ENCODE data around the gene IGSF21.

IGSF21 gene

GRCh38 chr1:18279351-18280074 lies 171.9 kb downstream of the IGSF21 start:
- no peak for DNase-seq

GRCh38 chr1:18280956-18281355 lies 173.4 kb downstream of the IGSF21 start:
- DNase-seq: no peak

GRCh38 chr1:18282851-18283600 lies 175.4 kb downstream of the IGSF21 start:
- no peak for DNase-seq

DNA sequence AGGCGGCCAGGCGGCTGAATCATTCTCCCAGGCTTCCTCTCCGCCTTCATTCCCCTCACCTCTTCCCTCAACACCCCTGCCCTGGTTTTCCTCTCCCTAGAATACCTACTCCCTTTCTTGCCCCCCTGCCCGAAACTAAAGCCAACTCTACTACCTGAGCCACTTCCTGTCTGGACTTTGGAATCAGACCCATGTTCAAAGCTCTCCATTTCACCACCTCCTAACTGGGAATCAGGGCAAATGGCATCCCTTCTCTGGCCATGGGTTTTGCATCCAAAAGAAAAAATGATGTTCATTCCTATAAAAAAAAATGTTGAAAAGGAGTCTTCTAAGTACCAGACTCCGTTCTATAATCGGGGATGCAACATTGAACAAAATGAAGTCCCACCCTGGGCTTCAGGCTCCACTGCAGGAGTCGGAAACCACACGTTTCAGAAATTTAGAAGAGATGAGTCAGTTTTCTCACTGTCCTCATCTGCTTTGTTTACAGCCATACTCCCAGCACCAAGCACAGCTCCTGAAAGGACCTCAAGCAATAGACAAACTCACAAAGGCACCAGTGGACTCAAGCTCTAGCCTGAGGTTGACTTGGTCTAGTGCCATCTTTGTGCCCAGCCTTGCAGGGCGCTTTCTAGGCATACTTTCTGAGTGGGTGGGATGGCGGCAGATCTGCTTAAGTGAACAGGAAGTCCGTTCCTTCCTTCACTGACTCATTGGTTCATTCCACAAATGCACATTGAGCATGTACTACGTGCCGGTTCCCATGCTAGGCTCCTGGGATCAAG lies 176.2 kb downstream of the IGSF21 start:
- no peak for DNase-seq

DNA sequence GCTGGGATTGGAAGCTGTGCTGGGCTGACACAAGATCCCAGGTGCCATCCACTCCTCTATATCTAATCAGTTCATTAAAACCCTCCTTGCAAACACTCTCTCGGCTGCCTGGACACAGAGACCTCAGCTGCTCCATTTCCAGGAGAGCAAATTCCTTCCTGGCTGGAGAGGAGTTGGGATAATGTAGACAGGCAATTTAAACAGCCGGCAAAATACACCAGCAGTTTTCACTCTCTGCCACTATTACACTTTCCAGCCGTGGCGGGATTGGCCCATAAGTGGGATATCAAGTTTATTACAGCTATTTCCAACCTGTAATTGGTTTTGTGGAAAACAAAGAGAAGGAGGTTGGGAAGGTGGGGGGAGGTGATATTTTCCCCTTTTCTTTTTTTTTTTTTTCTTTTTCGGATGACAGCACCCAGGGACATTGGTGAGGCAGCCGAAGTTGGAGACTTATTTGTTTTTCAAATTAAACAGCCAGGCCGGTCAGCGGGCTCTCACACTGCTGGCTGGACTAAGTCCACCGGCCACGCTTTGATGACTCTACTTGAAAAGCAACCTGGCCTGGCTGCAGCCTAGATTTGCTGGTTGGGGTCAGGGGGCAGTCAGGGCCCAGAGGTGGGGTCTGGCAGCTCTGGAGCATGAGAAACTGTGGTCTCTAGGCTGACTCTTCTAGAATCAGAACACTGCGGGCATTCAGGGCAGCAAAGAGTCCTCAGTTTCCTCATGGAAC lies 177.4 kb downstream of the IGSF21 start:
- no peak for DNase-seq

DNA sequence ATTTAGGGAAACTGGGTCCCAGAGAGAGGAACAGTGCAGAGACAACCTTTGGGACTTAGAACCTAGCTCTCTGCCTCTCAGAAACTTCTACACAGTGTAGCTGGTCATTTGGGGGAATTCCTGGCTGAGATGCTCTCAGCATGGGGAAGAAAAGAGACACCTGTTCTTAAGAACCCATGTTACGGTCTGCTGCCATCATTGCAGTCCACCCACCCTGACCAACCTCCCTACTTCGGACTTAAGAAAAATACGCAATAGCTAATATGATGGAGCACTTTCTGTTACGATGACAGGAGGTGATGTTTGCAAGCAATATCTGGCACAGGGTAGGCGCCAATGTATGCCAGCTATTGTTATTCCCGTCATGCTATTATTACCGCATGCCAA lies 177.9 kb downstream of the IGSF21 start:
- DNase-seq: no peak

GRCh38 chr1:18288722-18289121 lies 181.1 kb downstream of the IGSF21 start:
- no peak for DNase-seq

DNA sequence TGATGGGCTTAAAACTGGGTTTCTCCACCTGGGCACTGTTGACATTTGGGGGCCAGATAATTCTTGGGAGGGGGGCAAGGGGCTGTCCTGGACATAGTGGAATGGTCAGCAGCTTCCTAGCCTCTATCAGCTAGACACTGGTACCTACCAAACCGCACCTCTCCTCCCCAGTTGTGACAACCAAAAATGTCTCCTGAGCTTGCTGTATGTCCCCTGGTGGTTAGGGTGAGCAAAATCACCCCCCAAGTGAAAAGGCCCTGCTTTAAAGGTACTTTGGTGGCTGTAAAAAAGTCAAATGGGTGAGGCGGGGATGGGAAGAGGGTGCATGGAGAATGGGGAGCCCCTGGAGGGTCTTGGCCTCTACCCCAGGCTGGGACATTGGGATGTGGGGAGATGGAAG lies 182.0 kb downstream of the IGSF21 start:
- no peak for DNase-seq

- no peak for DNase-seq
Observed at GRCh38 chr1:18290740-18291412, 183.3 kb downstream of the IGSF21 start.

DNA sequence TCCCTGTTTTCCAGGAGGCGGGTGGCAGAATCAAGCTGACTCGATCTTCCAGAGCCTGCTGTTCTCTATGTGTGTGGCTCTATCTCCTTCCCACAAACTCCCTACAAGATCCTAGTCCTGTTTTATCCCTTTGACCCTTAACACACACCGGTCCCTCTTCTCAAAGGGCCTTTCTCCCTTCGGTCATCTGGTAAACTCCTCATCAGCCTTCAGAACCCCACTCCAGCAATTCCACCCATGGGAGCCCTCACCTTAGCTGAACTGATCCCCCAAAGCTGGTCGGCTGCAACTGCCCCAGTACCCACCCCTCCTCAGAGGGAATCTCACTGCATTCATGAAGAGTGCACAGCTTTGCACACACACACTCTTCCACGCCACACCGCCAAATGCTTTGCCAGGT lies 184.9 kb downstream of the IGSF21 start:
- no peak for DNase-seq

- DNase-seq: no peak
Observed at GRCh38 chr1:18293291-18293690, 185.7 kb downstream of the IGSF21 start.

DNA sequence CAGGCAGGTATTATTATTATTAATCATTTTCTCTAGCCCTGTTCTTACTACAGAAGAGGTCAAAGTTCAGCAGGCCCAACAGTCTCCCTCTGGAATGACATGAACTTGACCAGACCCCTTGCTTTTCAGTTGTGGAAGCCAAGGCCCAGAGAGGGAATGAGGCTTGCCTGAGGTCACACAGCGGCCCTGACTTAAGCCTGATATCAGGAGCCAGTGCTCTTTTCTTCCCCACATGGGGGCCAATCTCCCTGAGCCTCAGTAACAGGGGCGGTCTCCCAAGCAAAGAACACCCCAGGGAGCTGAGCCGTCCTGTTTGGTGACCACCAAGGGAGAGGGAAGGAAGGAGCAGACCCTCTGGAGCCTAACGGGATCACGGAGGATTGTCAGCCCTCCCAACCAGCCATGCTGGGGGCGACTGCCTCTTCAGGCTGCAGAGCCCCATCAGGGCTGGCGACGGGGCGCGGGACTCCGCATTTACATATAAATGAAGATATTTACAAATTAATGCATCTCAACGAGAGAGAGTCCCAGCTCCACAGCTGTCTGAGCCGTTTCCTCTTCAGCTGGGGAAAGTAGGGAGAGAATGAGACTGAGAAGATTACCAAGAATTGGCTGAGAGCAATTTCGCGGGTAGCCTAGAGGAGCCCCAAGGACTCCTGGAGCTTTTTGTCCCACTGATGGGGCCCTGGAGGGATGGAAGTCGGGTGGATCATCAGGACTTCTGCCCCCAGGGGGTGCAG lies 187.0 kb downstream of the IGSF21 start:
- no peak for DNase-seq

DNA sequence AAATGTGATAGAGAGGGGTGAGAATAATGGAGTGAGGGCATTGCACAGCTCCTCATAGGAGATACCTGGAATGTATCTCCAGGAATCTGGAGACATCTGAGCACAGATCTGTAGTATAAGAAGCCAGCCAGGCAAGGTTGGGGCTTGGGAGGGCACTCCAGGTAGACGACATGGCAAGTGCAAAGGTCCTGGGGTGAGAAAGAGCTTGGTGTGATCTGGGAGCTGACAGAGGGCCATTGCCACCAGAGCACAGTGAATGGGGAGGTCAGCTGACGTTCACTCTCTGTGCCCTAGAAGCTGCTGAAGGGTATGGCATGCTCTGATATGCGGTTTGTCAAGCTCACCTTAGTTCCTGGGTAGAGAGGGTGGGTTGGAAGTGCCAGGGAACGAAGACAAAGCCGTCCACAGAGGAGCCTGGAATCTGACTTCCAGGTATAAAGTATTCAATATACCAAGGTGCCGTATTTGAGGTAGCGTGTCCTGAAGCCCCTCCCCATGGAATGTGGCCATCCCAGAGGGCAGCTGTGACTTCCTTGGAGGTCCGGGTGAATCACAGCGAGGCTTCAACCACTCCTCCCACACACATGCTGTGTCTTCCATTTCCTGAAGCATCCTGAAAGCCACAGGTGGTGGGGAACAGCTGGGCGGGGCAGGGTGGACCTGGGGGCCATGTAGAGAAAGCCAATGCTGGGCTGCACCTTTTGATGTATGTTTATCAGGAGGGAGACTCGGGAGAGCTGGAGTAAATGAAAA lies 190.5 kb downstream of the IGSF21 start:
- DNase-seq: no peak

DNA sequence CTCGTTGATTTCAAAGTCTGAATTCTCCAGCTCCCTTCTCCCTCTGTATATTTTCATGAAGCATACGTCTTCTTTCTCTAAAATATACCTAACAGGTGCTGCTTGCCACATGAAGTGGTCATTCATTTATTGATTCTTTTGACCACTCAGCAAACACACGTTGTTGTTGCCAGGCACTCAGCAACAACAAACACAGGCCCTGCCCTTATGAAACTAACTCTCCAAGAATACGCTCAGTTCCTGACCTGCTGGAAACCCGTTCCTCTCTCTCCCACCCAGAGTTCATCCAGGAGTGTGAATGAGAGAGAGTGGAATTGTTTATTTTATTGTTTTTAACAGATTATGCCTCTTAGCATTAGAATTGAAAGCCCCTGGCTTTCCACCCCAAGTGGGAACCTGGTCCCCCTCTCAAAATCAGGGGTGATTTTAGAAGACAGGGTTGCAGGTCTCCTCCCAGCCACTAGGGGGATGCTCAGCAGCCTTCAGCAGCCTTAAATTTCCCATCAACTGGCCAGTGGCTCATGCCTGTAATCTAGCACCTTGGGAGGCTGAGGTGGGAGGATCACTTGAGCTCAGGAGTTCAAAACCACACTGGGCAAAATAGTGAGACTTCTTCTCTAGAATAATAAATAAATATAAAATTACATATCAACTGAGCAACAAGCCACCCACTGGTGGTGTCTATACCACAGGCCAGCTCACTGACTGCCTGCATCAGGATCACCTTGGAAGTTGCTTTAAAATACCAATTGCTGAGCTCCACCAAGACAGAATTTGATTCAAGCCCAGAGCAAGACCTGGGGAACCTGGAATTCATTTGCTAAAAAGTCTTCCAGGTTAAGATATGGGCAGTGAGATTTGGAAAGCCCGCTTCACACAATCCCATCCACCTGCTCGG lies 192.1 kb downstream of the IGSF21 start:
- peak in 1 of 2 donors; percentile 24 for DNase-seq

- DNase-seq: no peak
Observed at GRCh38 chr1:18300376-18300775, 192.8 kb downstream of the IGSF21 start.

DNA sequence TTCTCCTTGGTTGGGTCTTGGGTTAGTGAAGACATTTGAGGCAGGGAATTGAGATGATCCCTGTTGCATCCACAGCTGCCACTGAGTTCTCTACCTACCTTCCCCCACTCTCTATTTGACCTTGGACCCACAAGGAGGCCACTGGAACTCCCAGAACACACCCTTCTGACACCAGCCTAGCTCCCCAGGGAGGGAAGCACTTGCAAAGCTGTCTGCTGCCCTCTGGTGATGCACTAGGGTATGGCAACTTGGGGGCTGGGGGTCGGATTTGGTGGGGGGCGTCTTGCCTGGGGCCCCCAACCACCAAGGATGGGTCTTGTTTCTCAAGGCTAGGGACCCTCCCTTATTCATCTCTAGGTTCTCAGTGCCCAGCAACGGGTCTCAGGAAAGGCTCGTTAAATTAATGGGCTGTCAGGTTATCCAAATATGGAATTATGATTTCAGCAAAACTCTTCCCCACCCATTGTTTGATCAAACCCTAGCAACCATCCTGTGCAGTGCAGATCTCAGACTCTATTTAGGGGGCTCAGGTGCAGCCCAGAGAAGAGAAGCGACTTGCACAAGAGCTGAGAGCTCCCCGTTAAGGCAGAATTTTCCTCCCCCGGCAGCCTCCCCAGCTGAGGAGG lies 195.3 kb downstream of the IGSF21 start:
- DNase-seq: peak in 1 of 2 donors; percentile 33

GRCh38 chr1:18304151-18304869 lies 196.7 kb downstream of the IGSF21 start:
- no peak for DNase-seq

DNA sequence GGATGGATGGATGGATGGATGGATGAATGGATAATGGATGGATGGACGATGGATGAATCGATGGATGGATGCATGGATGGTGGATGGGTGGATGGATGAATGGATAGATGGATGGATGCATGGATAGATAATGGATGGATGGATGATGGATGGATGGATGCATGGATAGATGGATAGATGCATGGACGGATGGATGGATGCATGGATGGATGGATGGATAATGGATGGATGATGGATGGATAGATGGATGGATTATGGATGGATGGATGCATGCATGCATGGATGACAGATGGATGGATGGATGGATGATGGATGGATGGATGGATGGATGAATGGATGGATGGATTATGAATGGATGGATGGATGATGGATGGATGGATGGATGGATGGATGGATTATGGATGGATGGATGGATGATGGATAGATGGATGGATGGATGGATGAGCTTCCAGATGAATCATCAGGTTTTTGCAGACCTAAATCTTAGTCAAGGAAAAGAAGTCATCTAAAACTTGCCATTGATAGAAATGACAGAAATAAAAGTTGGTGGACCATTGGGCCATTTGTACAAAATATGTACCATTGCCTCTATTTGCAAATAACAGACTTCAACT lies 197.7 kb downstream of the IGSF21 start:
- DNase-seq: no peak
